A172 (cell line): ENCODE measurements around the gene HOXB5. TPM values are rescaled to one million over a fixed set of nuclear protein-coding genes. Genes with fewer than 3 reads are reported as not detected.

ENCODE experiments used
- total RNA-seq: library from RNA; depleted of rRNA; stranded (reverse); fragments of >200 nt; shearing (Covaris generic); gene quantifications from 2 replicates; pipeline ENCODE4 v1.2.3, GENCODE V29; 2014; rRNA removed

HOXB5 gene
- total RNA-seq, 1 experiment from 2014 or later = 2.4 TPM

Other genes starting within 250 kb of the HOXB5 start
- 2.6 TPM in 1 of 2 replicates, not detected in the other for gene SKAP1, start 163.6 kb downstream of the HOXB5 start, total RNA-seq
- not detected in 2 replicates for gene HOXB1, start 62.8 kb downstream of the HOXB5 start, total RNA-seq
- gene HOXB2, start 48.7 kb downstream of the HOXB5 start, total RNA-seq = 27.0 and 30.6 TPM in 2 replicates
- 5.1 and 6.3 TPM in 2 replicates for gene HOXB4, start 15.4 kb downstream of the HOXB5 start, total RNA-seq
- gene HOXB3, start 3.5 kb downstream of the HOXB5 start, total RNA-seq = 20.1 and 24.1 TPM in 2 replicates
- gene HOXB6, start 11.2 kb upstream of the HOXB5 start, total RNA-seq = 40.2 and 58.7 TPM in 2 replicates
- 22.4 and 24.7 TPM in 2 replicates for gene HOXB7, start 17.2 kb upstream of the HOXB5 start, total RNA-seq
- 34.8 and 56.0 TPM in 2 replicates for gene HOXB8, start 21.5 kb upstream of the HOXB5 start, total RNA-seq
- gene HOXB9, start 32.6 kb upstream of the HOXB5 start, total RNA-seq = 6.2 and 8.3 TPM in 2 replicates
- gene PRAC1, start 128.7 kb upstream of the HOXB5 start, total RNA-seq = not detected in 2 replicates
- not detected in 2 replicates for gene PRAC2, start 129.4 kb upstream of the HOXB5 start, total RNA-seq
- gene HOXB13, start 135.0 kb upstream of the HOXB5 start, total RNA-seq = 1.2 and 2.2 TPM in 2 replicates
- 0.02 TPM in 1 of 2 replicates, not detected in the other for gene TTLL6, start 223.4 kb upstream of the HOXB5 start, total RNA-seq
- gene CALCOCO2, start 237.3 kb upstream of the HOXB5 start, total RNA-seq = 50.3 and 78.4 TPM in 2 replicates